A549 (cell line): ENCODE data around the gene CEP44. TPM values are rescaled to one million over a fixed set of nuclear protein-coding genes. Genes with fewer than 3 reads are reported as not detected.

Source experiments
- ATAC-seq, 2 experiments: fragments of 200-7000 bp in 1 of 2; fragments of >200 bp in 1 of 2; cut with Nextera tagmentation in 1 of 2; cut with Tn5 transposase in 1 of 2; 3 replicates each; pipeline versions ENCODE4 v1.8.0 to v1.9.1; 2018 to 2020; ENCODE audit warnings: mild to moderate bottlenecking in 1 of 2, moderate library complexity in 1 of 2
- CTCF ChIA-PET: fragments of 300-600 bp; sonication (Branson Sonifier 250); formaldehyde crosslinking; extraction: SDS; loops from one replicate; lab custom pipeline; 2021; ENCODE audit warnings: antibody characterized with exemption, inconsistent platforms; lab: Yijun Ruan, JAX
- POLR2A ChIA-PET: fragments of 350-600 bp; formaldehyde crosslinking; extraction: SDS; loops from one replicate; lab custom pipeline; 2021; ENCODE audit warnings: antibody characterized with exemption, inconsistent platforms; lab: Yijun Ruan, JAX
- DNase-seq, 2 experiments: peaks; one replicate each; pipeline versions ENCODE4 v3.0.0 to v3.0.0-alpha.2; 2011 to 2016; ENCODE audit warnings: low read depth in 1 of 2, low spot score in 1 of 2
- FAIRE-seq: peaks from 2 replicates; lab custom pipeline; 2011; peaks lifted over from hg19 to GRCh38; lab: Jason Lieb, UNC
- H3K27ac ChIP-seq, 2 experiments: fragments of >200 bp; sonication (Bioruptor Twin); formaldehyde crosslinking; 3 replicates each; pipeline ENCODE4 v1.5.1; 2016 to 2017
- H3K4me1 ChIP-seq: fragments of >200 bp; sonication (Bioruptor Twin); formaldehyde crosslinking; 3 replicates; pipeline ENCODE4 v1.6.1; 2016
- H3K4me2 ChIP-seq: fragments of >200 bp; sonication (Bioruptor Twin); formaldehyde crosslinking; 3 replicates; pipeline ENCODE4 v1.6.1; 2016
- H3K4me3 ChIP-seq: fragments of >200 bp; sonication (Bioruptor Twin); formaldehyde crosslinking; 3 replicates; pipeline ENCODE4 v1.5.1; 2016
- H3K9me3 ChIP-seq: fragments of >200 bp; sonication (Bioruptor Twin); formaldehyde crosslinking; 3 replicates; pipeline ENCODE4 v1.6.1; 2016
- BHLHE40 ChIP-seq: IDR thresholded peaks from 2 replicates; pipeline ENCODE4 v1.6.1; 2012; ENCODE audit warnings: low read depth, low read length, inconsistent platforms
- CHD2 ChIP-seq: fragments of 150-350 bp; IDR thresholded peaks from 2 replicates; pipeline ENCODE4 v1.6.1; 2014; ENCODE audit warnings: low read length; ENCODE audit not compliant: partially characterized antibody
- E2F6 ChIP-seq: IDR thresholded peaks from 2 replicates; pipeline ENCODE4 v1.6.1; 2012; ENCODE audit warnings: low read depth, borderline replicate concordance
- EHF ChIP-seq: fragments of 250-450 bp; sonication (Bioruptor Pico); IDR thresholded peaks from 2 replicates; pipeline ENCODE4 v1.5.0; 2020; ENCODE audit warnings: mild to moderate bottlenecking
- FOSB ChIP-seq: fragments of 250-450 bp; sonication (Bioruptor Pico); IDR thresholded peaks from 2 replicates; pipeline ENCODE4 v1.5.0; 2020; ENCODE audit warnings: mild to moderate bottlenecking, moderate library complexity
- FOSL2 ChIP-seq, 2 experiments: fragments of 450-650 bp in 1 of 2; fragments of >200 bp in 1 of 2; sonication (Bioruptor Twin) in 1 of 2; formaldehyde crosslinking; IDR thresholded peaks; 2 replicates each; pipeline versions ENCODE4 v1.5.0 to v1.6.1; 2016 to 2020; ENCODE audit warnings: mild to moderate bottlenecking in 1 of 2, moderate library complexity in 1 of 2
- FOXS1 ChIP-seq: fragments of 250-450 bp; sonication (Bioruptor Pico); IDR thresholded peaks from 2 replicates; pipeline ENCODE4 v1.5.0; 2020; ENCODE audit warnings: mild to moderate bottlenecking, moderate library complexity
- HDAC2 ChIP-seq: fragments of 200-600 bp; sonication (generic); IDR thresholded peaks from 2 replicates; pipeline ENCODE4 v1.6.1; 2016
- HOXA7 ChIP-seq: fragments of 250-450 bp; sonication (Bioruptor Pico); IDR thresholded peaks from 2 replicates; pipeline ENCODE4 v1.5.0; 2020; ENCODE audit warnings: mild to moderate bottlenecking, moderate library complexity
- JUNB ChIP-seq: fragments of >200 bp; sonication (Bioruptor Twin); formaldehyde crosslinking; IDR thresholded peaks from 2 replicates; pipeline ENCODE4 v1.6.1; 2016
- KDM5A ChIP-seq: fragments of 200-600 bp; sonication (generic); IDR thresholded peaks from 2 replicates; pipeline ENCODE4 v1.6.1; 2016; ENCODE audit warnings: antibody characterized with exemption, mild to moderate bottlenecking
- MYC ChIP-seq: IDR thresholded peaks from 2 replicates; pipeline ENCODE4 v1.6.1; 2012; ENCODE audit warnings: mild to moderate bottlenecking, inconsistent platforms, low read length, improper control_type of control experiment, borderline replicate concordance
- PHF8 ChIP-seq: fragments of 200-600 bp; sonication (generic); IDR thresholded peaks from 2 replicates; pipeline ENCODE4 v1.6.1; 2016; ENCODE audit warnings: low read depth, mild to moderate bottlenecking, antibody characterized with exemption, moderate library complexity, borderline replicate concordance
- POLR2A ChIP-seq: IDR thresholded peaks from 2 replicates; pipeline ENCODE4 v1.6.1; 2012; ENCODE audit warnings: mild to moderate bottlenecking, low read length
- POLR2AphosphoS2 ChIP-seq: conservative IDR thresholded peaks from 2 replicates; pipeline ENCODE4 v1.6.1; 2012; ENCODE audit warnings: low read length, improper control_type of control experiment, inconsistent platforms
- RARB ChIP-seq: fragments of 250-450 bp; sonication (Bioruptor Pico); IDR thresholded peaks from 2 replicates; pipeline ENCODE4 v1.8.0; 2021; ENCODE audit warnings: mild to moderate bottlenecking, moderate library complexity
- RCOR1 ChIP-seq: fragments of 150-350 bp; IDR thresholded peaks from 2 replicates; pipeline ENCODE4 v1.6.1; 2014; ENCODE audit warnings: antibody characterized with exemption, low read length, low read depth
- RFX5 ChIP-seq: fragments of 450-650 bp; IDR thresholded peaks from 2 replicates; pipeline ENCODE4 v1.7.1; 2014; ENCODE audit warnings: antibody characterized with exemption, mild to moderate bottlenecking, moderate library complexity
- RNF2 ChIP-seq: fragments of 200-600 bp; sonication (generic); IDR thresholded peaks from 2 replicates; pipeline ENCODE4 v1.6.1; 2016; ENCODE audit warnings: low read depth, mild to moderate bottlenecking, antibody characterized with exemption, moderate library complexity, borderline replicate concordance
- SMC3 ChIP-seq: fragments of >200 bp; sonication (Bioruptor Twin); formaldehyde crosslinking; IDR thresholded peaks from 3 replicates; pipeline ENCODE4 v1.6.1; 2018; ENCODE audit warnings: inconsistent platforms
- TFCP2L1 ChIP-seq: fragments of 250-450 bp; sonication (Bioruptor Pico); IDR thresholded peaks from 2 replicates; pipeline ENCODE4 v1.5.0; 2021; ENCODE audit warnings: mild to moderate bottlenecking
- TP53 ChIP-seq: fragments of 250-450 bp; sonication (Bioruptor Pico); IDR thresholded peaks from 2 replicates; pipeline ENCODE4 v1.5.0; 2021; ENCODE audit warnings: mild to moderate bottlenecking, moderate library complexity
- ZC3H11A ChIP-seq: fragments of 450-650 bp; IDR thresholded peaks from 2 replicates; pipeline ENCODE4 v1.6.1; 2014; ENCODE audit warnings: antibody characterized with exemption, mild to moderate bottlenecking
- WGBS: methylation state at CpG from one replicate; pipeline ENCODE4 v1.1.6; 2017; ENCODE audit errors: missing lambda C conversion rate; 5-methylcytosine and 5-hydroxymethylcytosine counted together
- polyA plus RNA-seq, 4 experiments: library from polyadenylated mRNA; depleted of rRNA in 3 of 4; stranded (reverse); fragments of >200 nt; fragmentation: RNase III in 1 of 4; extraction: RNeasy Plus Mini Kit Qiagen cat#74134 plus additional on column Dnase treatment in 1 of 4; gene quantifications; 2 replicates in 3 of 4; 3 replicates in 1 of 4; pipeline ENCODE4 v1.2.3, GENCODE V29; 2011 to 2017
- TF ChIP-seq, protein P1 (sequence below): fragments of >200 bp; sonication (Bioruptor Twin); formaldehyde crosslinking; IDR thresholded peaks from 2 replicates; pipeline ENCODE4 v1.6.1; 2016
- TF ChIP-seq, protein P2 (sequence below): fragments of >200 bp; sonication (Bioruptor Twin); formaldehyde crosslinking; IDR thresholded peaks from 3 replicates; pipeline ENCODE4 v1.5.1; 2016
- TF ChIP-seq, protein P3 (sequence below): IDR thresholded peaks from 2 replicates; pipeline ENCODE4 v1.6.1; 2012

Gene CEP44
- polyA plus RNA-seq, 2 of the 4 experiments (the other 2 are of a cell fraction) = 8.0 to 14.1 TPM

DNA sequence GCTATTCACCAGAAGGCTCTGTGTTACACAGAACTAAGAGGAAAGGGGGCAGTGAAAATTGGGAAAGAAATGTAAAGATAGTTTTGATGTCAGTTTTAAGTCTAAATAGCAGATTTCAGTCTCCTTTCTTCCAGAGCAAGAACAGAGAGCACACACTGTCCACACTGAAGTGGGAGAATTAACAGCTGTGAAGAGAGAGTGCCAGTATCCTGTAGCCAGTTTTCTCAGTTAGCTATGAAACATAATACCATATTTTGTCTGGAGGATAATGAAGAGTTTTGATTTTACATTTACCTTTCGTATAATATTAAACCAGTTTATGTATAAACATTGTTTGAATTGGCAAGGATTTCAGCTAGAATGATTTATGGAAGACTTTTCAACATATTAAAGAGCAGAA, 35.3 kb upstream of the CEP44 start:
- H3K4me2 ChIP-seq = peak overlapping the region; percentile 54
- H3K4me3 ChIP-seq = no peak overlapping the region
- no peaks in the 10 kb centered on the region for H3K9me3 ChIP-seq
- TF ChIP-seq, protein P1, sequence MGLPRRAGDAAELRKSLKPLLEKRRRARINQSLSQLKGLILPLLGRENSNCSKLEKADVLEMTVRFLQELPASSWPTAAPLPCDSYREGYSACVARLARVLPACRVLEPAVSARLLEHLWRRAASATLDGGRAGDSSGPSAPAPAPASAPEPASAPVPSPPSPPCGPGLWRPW = no peak
- no peak for TF ChIP-seq HDAC2
- POLR2A ChIA-PET = no interaction called here
- 14% methylated on average over 1 of the region's 1 CpG for WGBS
- H3K27ac ChIP-seq = peak overlapping the region in 1 of 2 experiments; percentile 23; a peak in 1 of 6 replicates
- CTCF ChIA-PET = interaction anchor here (1.3 kb wide), 1 partner anchor 26 kb away, joined by 3 read pairs; no protein-coding TSS in a partner anchor
- ATAC-seq (no peak; a peak in 1 of 6 replicates), FAIRE-seq (no peak), DNase-seq (no peak)
- H3K4me1 ChIP-seq = peaks cover 41% of the 10 kb centered on the region

GRCh38 chr4:174252412-174252811, 31.3 kb upstream of the CEP44 start:
- H3K27ac ChIP-seq = no peak overlapping the region
- no peaks in the 10 kb centered on the region for H3K9me3 ChIP-seq
- peaks cover 58% of the 10 kb centered on the region for H3K4me1 ChIP-seq
- ATAC-seq = no peak
- no peak overlapping the region for H3K4me2 ChIP-seq
- CTCF ChIA-PET = interaction anchor here (1.8 kb wide), 1 partner anchor 30 kb away, joined by 4 read pairs; no protein-coding TSS in a partner anchor
- DNase-seq = no peak
- no peak overlapping the region for H3K4me3 ChIP-seq
- POLR2A ChIA-PET = no interaction called here
- 40% methylated on average over 2 of the region's 2 CpGs for WGBS
- FAIRE-seq = no peak
- TF ChIP-seq, protein P2, sequence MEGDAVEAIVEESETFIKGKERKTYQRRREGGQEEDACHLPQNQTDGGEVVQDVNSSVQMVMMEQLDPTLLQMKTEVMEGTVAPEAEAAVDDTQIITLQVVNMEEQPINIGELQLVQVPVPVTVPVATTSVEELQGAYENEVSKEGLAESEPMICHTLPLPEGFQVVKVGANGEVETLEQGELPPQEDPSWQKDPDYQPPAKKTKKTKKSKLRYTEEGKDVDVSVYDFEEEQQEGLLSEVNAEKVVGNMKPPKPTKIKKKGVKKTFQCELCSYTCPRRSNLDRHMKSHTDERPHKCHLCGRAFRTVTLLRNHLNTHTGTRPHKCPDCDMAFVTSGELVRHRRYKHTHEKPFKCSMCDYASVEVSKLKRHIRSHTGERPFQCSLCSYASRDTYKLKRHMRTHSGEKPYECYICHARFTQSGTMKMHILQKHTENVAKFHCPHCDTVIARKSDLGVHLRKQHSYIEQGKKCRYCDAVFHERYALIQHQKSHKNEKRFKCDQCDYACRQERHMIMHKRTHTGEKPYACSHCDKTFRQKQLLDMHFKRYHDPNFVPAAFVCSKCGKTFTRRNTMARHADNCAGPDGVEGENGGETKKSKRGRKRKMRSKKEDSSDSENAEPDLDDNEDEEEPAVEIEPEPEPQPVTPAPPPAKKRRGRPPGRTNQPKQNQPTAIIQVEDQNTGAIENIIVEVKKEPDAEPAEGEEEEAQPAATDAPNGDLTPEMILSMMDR = no peak
- no peak for TF ChIP-seq ZC3H11A
- no peak for TF ChIP-seq FOSB
- TF ChIP-seq RCOR1 = no peak
- no peak for TF ChIP-seq BHLHE40
- TF ChIP-seq E2F6 = no peak
- no peak for TF ChIP-seq HOXA7 (CRISPR knock-in tag)
- TF ChIP-seq PHF8 = no peak
- no peak for TF ChIP-seq TP53 (CRISPR knock-in tag)
- TF ChIP-seq RARB = no peak
- TF ChIP-seq FOSL2 (IDR thresholded peaks at IDR 0.05) = no peak
- TF ChIP-seq FOSL2 (CRISPR knock-in tag; IDR thresholded peaks at IDR 0.05) = no peak
- TF ChIP-seq EHF (CRISPR knock-in tag) = no peak
- TF ChIP-seq, protein P3, sequence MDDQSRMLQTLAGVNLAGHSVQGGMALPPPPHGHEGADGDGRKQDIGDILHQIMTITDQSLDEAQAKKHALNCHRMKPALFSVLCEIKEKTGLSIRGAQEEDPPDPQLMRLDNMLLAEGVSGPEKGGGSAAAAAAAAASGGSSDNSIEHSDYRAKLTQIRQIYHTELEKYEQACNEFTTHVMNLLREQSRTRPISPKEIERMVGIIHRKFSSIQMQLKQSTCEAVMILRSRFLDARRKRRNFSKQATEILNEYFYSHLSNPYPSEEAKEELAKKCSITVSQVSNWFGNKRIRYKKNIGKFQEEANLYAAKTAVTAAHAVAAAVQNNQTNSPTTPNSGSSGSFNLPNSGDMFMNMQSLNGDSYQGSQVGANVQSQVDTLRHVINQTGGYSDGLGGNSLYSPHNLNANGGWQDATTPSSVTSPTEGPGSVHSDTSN = no peak
- no peak for TF ChIP-seq RNF2
- no peak for TF ChIP-seq JUNB
- no peak for TF ChIP-seq FOXS1 (CRISPR knock-in tag)
- no peak for TF ChIP-seq MYC

DNA sequence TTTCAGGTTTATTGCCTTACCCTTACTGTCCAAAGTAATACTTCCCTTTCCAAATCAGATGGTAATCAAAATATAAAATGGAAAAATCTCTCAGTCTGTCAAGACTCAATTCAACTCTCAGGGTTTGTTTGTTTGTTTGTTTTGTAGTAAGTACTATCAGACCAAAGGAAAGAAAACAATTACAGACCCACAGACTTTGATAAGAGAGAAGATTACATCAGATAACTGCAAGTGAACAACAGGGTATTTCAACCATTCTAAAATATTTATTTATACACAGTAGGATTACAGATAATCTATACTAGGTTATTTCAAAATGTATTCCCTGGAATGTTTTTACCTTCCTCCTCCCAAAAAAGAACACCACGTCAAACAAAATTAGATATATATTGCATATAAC, 29.1 kb upstream of the CEP44 start:
- Histone ChIP-seq H3K9me3 (no peaks in the 10 kb centered on the region), H3K4me3 (no peak overlapping the region), H3K27ac (no peak overlapping the region; a peak in 1 of 6 replicates), H3K4me2 (no peak overlapping the region), H3K4me1 (peaks cover 52% of the 10 kb centered on the region)
- CTCF ChIA-PET = no interaction called here
- no peak for FAIRE-seq
- TF ChIP-seq EHF (CRISPR knock-in tag) (no peak), POLR2A (no peak), POLR2AphosphoS2 (no peak), RARB (no peak), CHD2 (no peak), KDM5A (no peak), TFCP2L1 (CRISPR knock-in tag) (no peak), MYC (no peak), RFX5 (no peak), SMC3 (no peak), FOSL2 (IDR thresholded peaks at IDR 0.05) (no peak), FOSL2 (CRISPR knock-in tag; IDR thresholded peaks at IDR 0.05) (no peak)
- TF ChIP-seq, protein P3 = no peak
- no peak for ATAC-seq
- POLR2A ChIA-PET = no interaction called here
- no peak for DNase-seq
- WGBS = 88% methylated on average over 1 of the region's 1 CpG
